Activated naive CD8-positive, alpha-beta T cell treated with anti-CD3 and anti-CD28 coated beads, Interleukin-2, amount 10 ng/mL, durations not matched to agents 7 days and 5 days (primary cell): ENCODE results near the gene PPFIA2. TPM values are rescaled to one million over a fixed set of nuclear protein-coding genes. Genes with fewer than 3 reads are reported as not detected.

ENCODE experiments used
- ATAC-seq: fragments of 150-1000 bp; cut with Tn5 transposase; one replicate; pipeline ENCODE4 v1.10.0; 2021; ENCODE audit warnings: low read depth, moderate library complexity
- POLR2A ChIA-PET: fragments of 350-600 bp; sonication (Branson Sonifier 250); formaldehyde crosslinking; loops from one replicate; lab custom pipeline; 2021; ENCODE audit warnings: antibody characterized with exemption; lab: Charles Lee
- DNase-seq: peaks from one replicate; pipeline ENCODE4 v3.0.0; 2021
- H3K27ac Mint-ChIP-seq: one replicate; pipeline ENCODE4 v1.8.0; 2022; ENCODE audit warnings: mild to moderate bottlenecking, mixed read lengths
- H3K27me3 Mint-ChIP-seq: one replicate; pipeline ENCODE4 v1.8.0; 2022; ENCODE audit warnings: mild to moderate bottlenecking, moderate library complexity, mixed read lengths
- H3K36me3 Mint-ChIP-seq: one replicate; pipeline ENCODE4 v1.8.0; 2021; ENCODE audit warnings: mild to moderate bottlenecking, mixed read lengths
- H3K4me1 Mint-ChIP-seq: one replicate; pipeline ENCODE4 v1.8.0; 2021; ENCODE audit warnings: mixed read lengths
- H3K4me3 Mint-ChIP-seq: one replicate; pipeline ENCODE4 v1.8.0; 2022; ENCODE audit warnings: mild to moderate bottlenecking, moderate library complexity, mixed read lengths
- H3K9me3 Mint-ChIP-seq: one replicate; pipeline ENCODE4 v1.8.0; 2021; ENCODE audit warnings: mixed read lengths
- total RNA-seq, 2 experiments: library from RNA; stranded (reverse); gene quantifications; one replicate each; pipeline ENCODE4 v1.2.3, GENCODE V29; 2021

The PPFIA2 gene
- total RNA-seq, 2 experiments from 2014 or later: not detected

DNA sequence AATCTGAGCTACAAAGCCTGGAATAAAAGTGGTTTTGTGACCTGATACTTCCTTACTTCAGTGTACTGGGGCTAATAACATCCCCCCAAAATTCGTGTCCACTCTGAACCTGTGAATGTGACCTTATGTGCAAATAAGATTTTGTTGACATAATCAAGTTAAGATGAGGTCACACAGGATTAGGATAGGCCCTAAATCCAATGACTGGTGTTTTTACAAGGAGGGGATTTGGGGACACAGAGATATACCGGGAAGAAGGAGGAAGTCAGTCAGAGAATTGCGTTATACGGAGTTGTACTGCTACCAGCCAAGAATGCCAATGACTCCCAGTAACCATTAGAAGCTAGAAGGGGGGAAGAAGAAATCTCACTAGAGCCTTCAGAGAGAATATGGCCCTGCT lies 381.4 kb downstream of the PPFIA2 start:
- POLR2A ChIA-PET: no interaction called here
- Mint-ChIP-seq H3K4me3 (no peak overlapping the region), H3K36me3 (no peaks in the 10 kb centered on the region), H3K27me3 (no peaks in the 10 kb centered on the region), H3K4me1 (no peaks in the 10 kb centered on the region), H3K27ac (no peak overlapping the region), H3K9me3 (no peaks in the 10 kb centered on the region)
- ATAC-seq: no peak
- no peak for DNase-seq

- H3K4me1 Mint-ChIP-seq: no peaks in the 10 kb centered on the region
Observed at GRCh38 chr12:81375969-81376368, 383.2 kb downstream of the PPFIA2 start.

GRCh38 chr12:81370456-81370855 lies 388.7 kb downstream of the PPFIA2 start:
- POLR2A ChIA-PET: no interaction called here
- H3K27me3 Mint-ChIP-seq: no peaks in the 10 kb centered on the region
- H3K4me1 Mint-ChIP-seq: no peaks in the 10 kb centered on the region
- ATAC-seq: no peak
- no peaks in the 10 kb centered on the region for H3K9me3 Mint-ChIP-seq
- H3K4me3 Mint-ChIP-seq: no peak overlapping the region
- H3K27ac Mint-ChIP-seq: no peak overlapping the region
- H3K36me3 Mint-ChIP-seq: no peaks in the 10 kb centered on the region
- no peak for DNase-seq

More at GRCh38 chr12:81375969-81376368, 383.2 kb downstream of the PPFIA2 start:
- Mint-ChIP-seq H3K4me3 (no peak overlapping the region), H3K9me3 (no peaks in the 10 kb centered on the region), H3K27me3 (no peaks in the 10 kb centered on the region), H3K27ac (no peak overlapping the region), H3K36me3 (no peaks in the 10 kb centered on the region)
- POLR2A ChIA-PET: no interaction called here
- no peak for ATAC-seq
- DNase-seq: no peak

DNA sequence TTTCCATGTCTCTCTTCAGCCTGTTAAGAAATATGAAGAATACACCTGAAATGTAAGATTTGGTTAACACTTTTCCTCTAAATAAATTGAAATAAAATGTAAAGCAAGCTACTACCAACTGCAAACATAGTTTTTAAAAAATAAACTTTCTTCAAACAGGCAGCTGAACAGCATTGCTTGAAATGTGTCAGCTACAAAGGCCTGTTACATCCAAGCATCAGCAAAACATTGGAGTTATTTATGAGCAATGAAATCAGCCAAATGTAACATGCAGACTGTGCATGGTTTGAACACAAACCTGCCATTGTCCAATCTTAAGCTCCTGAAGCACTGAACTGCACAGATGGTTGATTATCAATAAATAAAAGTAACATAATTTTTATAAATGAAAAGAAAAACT lies 390.0 kb downstream of the PPFIA2 start:
- Mint-ChIP-seq H3K36me3 (no peaks in the 10 kb centered on the region), H3K27me3 (no peaks in the 10 kb centered on the region), H3K4me1 (no peaks in the 10 kb centered on the region), H3K27ac (no peak overlapping the region), H3K9me3 (no peaks in the 10 kb centered on the region), H3K4me3 (no peak overlapping the region)
- ATAC-seq: no peak
- POLR2A ChIA-PET: no interaction called here
- no peak for DNase-seq

GRCh38 chr12:81365284-81365683 lies 393.9 kb downstream of the PPFIA2 start:
- Mint-ChIP-seq H3K9me3 (no peaks in the 10 kb centered on the region), H3K27me3 (no peaks in the 10 kb centered on the region), H3K4me1 (no peaks in the 10 kb centered on the region), H3K36me3 (no peaks in the 10 kb centered on the region), H3K27ac (no peak overlapping the region), H3K4me3 (no peak overlapping the region)
- no peak for DNase-seq
- no peak for ATAC-seq
- POLR2A ChIA-PET: no interaction called here

GRCh38 chr12:81360916-81361315 lies 398.2 kb downstream of the PPFIA2 start:
- POLR2A ChIA-PET: no interaction called here
- no peak overlapping the region for H3K27ac Mint-ChIP-seq
- H3K4me3 Mint-ChIP-seq: no peak overlapping the region
- ATAC-seq (no peak), DNase-seq (no peak)
- no peaks in the 10 kb centered on the region for H3K4me1 Mint-ChIP-seq
- no peaks in the 10 kb centered on the region for H3K27me3 Mint-ChIP-seq
- H3K36me3 Mint-ChIP-seq: no peaks in the 10 kb centered on the region
- H3K9me3 Mint-ChIP-seq: no peaks in the 10 kb centered on the region

DNA sequence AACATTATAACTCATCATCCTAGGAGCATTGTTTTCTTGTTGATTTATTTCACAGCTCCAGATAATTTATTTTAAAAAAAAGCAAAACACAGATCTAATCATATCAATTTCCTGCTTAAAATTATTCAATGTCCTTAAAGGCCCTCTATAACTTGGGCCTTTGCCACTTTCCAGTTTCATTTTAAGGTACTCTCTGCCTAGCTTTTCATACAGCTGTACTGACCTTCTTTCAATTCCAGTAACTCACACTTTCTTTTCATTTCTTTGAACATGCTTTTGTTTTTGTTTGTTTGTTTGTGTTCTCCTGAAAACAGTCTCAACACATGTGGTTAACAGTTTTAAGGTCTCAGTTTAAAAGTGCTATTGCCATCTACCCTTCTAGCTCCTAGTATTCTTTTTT lies 399.4 kb downstream of the PPFIA2 start:
- ATAC-seq (no peak), DNase-seq (no peak)
- Mint-ChIP-seq H3K4me3 (no peak overlapping the region), H3K9me3 (no peaks in the 10 kb centered on the region), H3K4me1 (no peaks in the 10 kb centered on the region), H3K27me3 (no peaks in the 10 kb centered on the region), H3K36me3 (no peaks in the 10 kb centered on the region), H3K27ac (no peak overlapping the region)
- POLR2A ChIA-PET: no interaction called here

- H3K4me3 Mint-ChIP-seq: no peak overlapping the region
- H3K4me1 Mint-ChIP-seq: no peaks in the 10 kb centered on the region
- H3K36me3 Mint-ChIP-seq: no peaks in the 10 kb centered on the region
- H3K9me3 Mint-ChIP-seq: no peaks in the 10 kb centered on the region
- ATAC-seq (no peak), DNase-seq (no peak)
- POLR2A ChIA-PET: no interaction called here
- no peak overlapping the region for H3K27ac Mint-ChIP-seq
- H3K27me3 Mint-ChIP-seq: no peaks in the 10 kb centered on the region
Observed at GRCh38 chr12:81354327-81354932, 404.7 kb downstream of the PPFIA2 start.

- ATAC-seq (no peak), DNase-seq (no peak)
- POLR2A ChIA-PET: no interaction called here
- Mint-ChIP-seq H3K9me3 (no peaks in the 10 kb centered on the region), H3K4me3 (no peak overlapping the region), H3K36me3 (no peaks in the 10 kb centered on the region), H3K27me3 (no peaks in the 10 kb centered on the region), H3K4me1 (no peaks in the 10 kb centered on the region), H3K27ac (no peak overlapping the region)
Observed at GRCh38 chr12:81350309-81350708, 408.8 kb downstream of the PPFIA2 start.

- no peak overlapping the region for H3K4me3 Mint-ChIP-seq
- POLR2A ChIA-PET: no interaction called here
- no peaks in the 10 kb centered on the region for H3K4me1 Mint-ChIP-seq
- no peaks in the 10 kb centered on the region for H3K9me3 Mint-ChIP-seq
- ATAC-seq (no peak), DNase-seq (no peak)
- no peak overlapping the region for H3K27ac Mint-ChIP-seq
- H3K36me3 Mint-ChIP-seq: no peaks in the 10 kb centered on the region
- H3K27me3 Mint-ChIP-seq: no peaks in the 10 kb centered on the region
Observed at GRCh38 chr12:81347404-81347803, 411.7 kb downstream of the PPFIA2 start.

DNA sequence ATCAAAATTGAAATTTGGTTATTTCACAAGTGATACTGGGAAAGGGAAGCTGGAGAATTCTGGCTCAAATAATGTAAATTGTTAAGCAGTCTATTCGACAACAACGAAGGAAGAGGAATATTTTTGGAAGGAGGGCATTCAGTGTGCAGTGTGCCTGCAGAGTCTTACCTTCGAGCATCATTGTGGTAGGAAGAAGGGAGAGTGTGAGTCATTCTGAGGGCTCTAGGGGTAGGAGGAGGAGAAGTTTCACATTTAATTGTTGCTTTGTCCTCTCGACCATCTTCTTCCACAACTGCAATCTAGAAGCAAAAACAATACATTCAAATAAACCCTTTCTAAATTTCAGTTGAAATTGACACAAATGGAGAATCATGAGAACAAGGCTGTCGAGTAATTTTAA lies 418.2 kb downstream of the PPFIA2 start:
- ATAC-seq (no peak), DNase-seq (no peak)
- H3K4me3 Mint-ChIP-seq: no peak overlapping the region
- H3K36me3 Mint-ChIP-seq: no peaks in the 10 kb centered on the region
- H3K27me3 Mint-ChIP-seq: no peaks in the 10 kb centered on the region
- H3K4me1 Mint-ChIP-seq: no peaks in the 10 kb centered on the region
- no peaks in the 10 kb centered on the region for H3K9me3 Mint-ChIP-seq
- POLR2A ChIA-PET: no interaction called here
- H3K27ac Mint-ChIP-seq: no peak overlapping the region

DNA sequence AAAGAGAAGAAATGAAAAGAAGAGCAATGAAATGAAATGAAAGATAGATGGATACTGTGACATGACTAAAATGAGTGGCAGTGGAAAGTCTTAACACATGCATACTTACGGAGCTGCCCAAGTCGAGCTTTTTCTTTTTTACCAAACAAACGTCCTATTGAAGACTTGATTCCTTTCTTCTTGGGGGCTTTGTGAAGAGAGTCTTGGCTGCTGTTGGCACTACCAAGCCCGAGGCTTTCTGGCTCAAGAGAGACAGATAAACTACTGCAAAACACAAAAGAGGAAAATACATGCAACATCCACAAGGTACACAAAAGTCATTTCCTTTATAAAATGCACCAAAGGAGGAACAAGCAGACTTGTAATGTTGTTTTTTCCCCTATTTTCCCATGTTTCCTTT lies 420.1 kb downstream of the PPFIA2 start:
- POLR2A ChIA-PET: no interaction called here
- no peak overlapping the region for H3K27ac Mint-ChIP-seq
- no peak for DNase-seq
- no peaks in the 10 kb centered on the region for H3K9me3 Mint-ChIP-seq
- H3K27me3 Mint-ChIP-seq: no peaks in the 10 kb centered on the region
- no peak overlapping the region for H3K4me3 Mint-ChIP-seq
- ATAC-seq: no peak
- no peaks in the 10 kb centered on the region for H3K36me3 Mint-ChIP-seq
- no peaks in the 10 kb centered on the region for H3K4me1 Mint-ChIP-seq

DNA sequence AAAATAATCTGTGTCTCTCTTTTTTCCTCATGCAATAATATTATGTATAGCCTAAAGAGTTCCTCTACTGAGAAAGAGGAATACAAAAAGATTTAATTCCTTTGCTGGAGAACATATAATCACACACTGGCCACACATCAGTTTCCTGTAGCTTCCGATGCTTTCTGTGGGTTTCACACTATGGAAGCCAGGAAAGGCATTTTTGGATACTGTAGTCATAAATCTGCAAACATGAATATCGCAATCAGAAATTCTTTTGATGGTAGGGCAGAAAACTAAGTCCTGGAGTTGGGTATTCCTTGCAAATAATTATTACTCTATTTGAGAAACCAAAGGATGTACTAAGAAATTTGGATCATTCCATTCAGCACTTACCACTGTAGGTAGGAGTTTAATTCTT lies 421.3 kb downstream of the PPFIA2 start:
- H3K9me3 Mint-ChIP-seq: no peaks in the 10 kb centered on the region
- ATAC-seq (no peak), DNase-seq (no peak)
- H3K4me3 Mint-ChIP-seq: no peak overlapping the region
- no peaks in the 10 kb centered on the region for H3K27me3 Mint-ChIP-seq
- POLR2A ChIA-PET: no interaction called here
- H3K36me3 Mint-ChIP-seq: no peaks in the 10 kb centered on the region
- H3K27ac Mint-ChIP-seq: no peak overlapping the region
- no peaks in the 10 kb centered on the region for H3K4me1 Mint-ChIP-seq

DNA sequence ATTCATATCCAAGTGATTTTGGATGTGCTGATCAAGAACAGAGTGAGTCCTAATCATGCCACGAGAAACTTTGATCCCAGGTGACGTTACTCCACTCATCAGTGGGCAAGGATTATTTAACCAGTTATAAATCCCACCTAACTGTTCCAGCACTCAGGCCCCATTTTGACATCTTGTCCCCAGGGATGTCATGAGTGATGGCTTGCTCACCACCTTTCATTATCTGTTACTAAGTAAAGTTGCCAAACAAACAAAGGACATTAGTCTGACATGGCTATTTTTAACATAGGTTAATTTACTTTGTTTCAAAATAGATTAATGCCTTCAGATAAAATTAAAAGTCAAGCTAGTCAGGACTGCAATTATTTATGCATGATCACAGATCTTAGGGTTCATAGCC lies 425.3 kb downstream of the PPFIA2 start:
- Mint-ChIP-seq H3K9me3 (no peaks in the 10 kb centered on the region), H3K27ac (no peak overlapping the region), H3K4me1 (no peaks in the 10 kb centered on the region), H3K27me3 (no peaks in the 10 kb centered on the region), H3K4me3 (no peak overlapping the region), H3K36me3 (no peaks in the 10 kb centered on the region)
- POLR2A ChIA-PET: no interaction called here
- DNase-seq (no peak), ATAC-seq (no peak)

- no peak overlapping the region for H3K27ac Mint-ChIP-seq
- H3K4me1 Mint-ChIP-seq: no peaks in the 10 kb centered on the region
- no peak for DNase-seq
- H3K9me3 Mint-ChIP-seq: no peaks in the 10 kb centered on the region
- H3K4me3 Mint-ChIP-seq: no peak overlapping the region
- no peaks in the 10 kb centered on the region for H3K36me3 Mint-ChIP-seq
- H3K27me3 Mint-ChIP-seq: no peaks in the 10 kb centered on the region
- ATAC-seq: no peak
- POLR2A ChIA-PET: no interaction called here
Observed at GRCh38 chr12:81332054-81332453, 427.1 kb downstream of the PPFIA2 start.
